Duodenal mucosa (tissue), 2 donors: ENCODE results near the gene PPP1R3C.

ENCODE experiments used
- H3K27ac ChIP-seq: one replicate; pipeline ENCODE4 v1.7.0; 2013; ENCODE audit warnings: low read depth, low read length
- H3K27me3 ChIP-seq, 2 donors: one replicate each; pipeline ENCODE4 v1.7.0; 2013; ENCODE audit warnings: low read length in 2 of 2, control low read depth in 1 of 2; ENCODE audit not compliant: insufficient read depth in 2 of 2, control insufficient read depth in 1 of 2
- H3K36me3 ChIP-seq, 2 donors: one replicate each; pipeline ENCODE4 v1.7.0; 2013; ENCODE audit warnings: low read length in 2 of 2, control low read depth in 1 of 2; ENCODE audit not compliant: insufficient read depth in 2 of 2, control insufficient read depth in 1 of 2
- H3K4me1 ChIP-seq, 2 donors: one replicate each; pipeline ENCODE4 v1.7.0; 2013; ENCODE audit warnings: low read length in 2 of 2, control low read depth in 1 of 2; ENCODE audit not compliant: insufficient read depth in 2 of 2, control insufficient read depth in 1 of 2
- H3K4me3 ChIP-seq, 2 donors: one replicate each; pipeline ENCODE4 v1.7.0; 2013; ENCODE audit warnings: low read length in 2 of 2, low read depth in 1 of 2
- H3K9ac ChIP-seq, 2 donors: one replicate each; pipeline ENCODE4 v1.7.0; 2013; ENCODE audit warnings: low read length in 2 of 2, low read depth in 1 of 2
- H3K9me3 ChIP-seq, 2 donors: one replicate each; pipeline ENCODE4 v1.7.0; 2013; ENCODE audit warnings: low read length in 2 of 2, control low read depth in 1 of 2; ENCODE audit not compliant: control insufficient read depth in 1 of 2

PPP1R3C gene

DNA sequence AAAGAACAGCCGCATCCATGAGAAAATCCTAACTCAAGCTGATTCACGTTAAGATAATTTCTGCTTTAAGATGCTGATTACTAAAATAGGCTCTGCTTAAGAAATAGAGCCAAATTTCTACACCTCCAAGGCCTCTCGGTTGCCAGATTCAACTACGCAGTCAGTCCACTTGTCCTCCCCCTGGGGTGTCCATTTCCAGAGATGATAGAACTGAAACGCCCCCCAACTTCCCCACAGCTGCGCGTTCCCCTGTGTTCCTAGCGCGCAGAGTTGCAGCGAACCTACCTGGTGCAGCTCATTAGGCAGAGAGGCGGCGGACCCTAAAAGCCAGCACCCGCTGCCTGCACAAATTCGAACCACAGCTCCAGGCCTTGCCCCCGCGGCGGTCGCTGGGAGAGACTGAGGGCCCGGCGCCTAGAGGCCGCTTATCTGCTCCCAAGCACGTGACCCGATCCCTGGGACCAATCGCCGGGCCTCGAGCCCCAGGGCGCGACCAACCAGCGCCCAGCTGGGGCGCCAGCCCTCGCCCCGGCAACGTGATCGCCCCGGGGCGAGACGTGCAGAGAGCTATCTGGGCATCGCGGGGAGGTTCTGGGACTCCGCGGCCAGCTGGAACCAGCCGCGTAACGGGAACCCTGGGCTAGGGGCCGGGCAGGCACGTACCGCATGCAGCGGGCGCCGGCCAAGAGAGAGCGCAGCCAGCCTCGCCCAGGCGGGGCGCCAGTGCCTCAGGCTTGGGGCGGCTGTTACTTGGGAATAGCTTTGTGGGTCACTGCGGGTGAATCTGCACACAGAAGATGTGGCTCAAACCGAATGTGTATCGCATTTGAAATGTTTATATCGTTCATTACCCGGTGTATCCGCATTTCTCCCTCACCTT is at the start of gene PPP1R3C:
Gene PPP1R3C, minus strand, starts transcription at position 401 of the 880 bp plus-strand sequence. Its CDS starts 102 bp downstream, at position 299.
- Histone ChIP-seq H3K4me3 (peak within 1 kb of the TSS; percentile 66 to 72), H3K27me3 (peaks cover 6 to 20% of the 10 kb centered on the region in 2 donors), H3K27ac (no peak within 1 kb of the TSS), H3K9ac (no peak within 1 kb of the TSS), H3K9me3 (no peaks in the 10 kb centered on the region), H3K36me3 (peaks cover 0 to 7% of the 10 kb centered on the region in 2 donors), H3K4me1 (peaks cover 5 to 9% of the 10 kb centered on the region in 2 donors)

DNA sequence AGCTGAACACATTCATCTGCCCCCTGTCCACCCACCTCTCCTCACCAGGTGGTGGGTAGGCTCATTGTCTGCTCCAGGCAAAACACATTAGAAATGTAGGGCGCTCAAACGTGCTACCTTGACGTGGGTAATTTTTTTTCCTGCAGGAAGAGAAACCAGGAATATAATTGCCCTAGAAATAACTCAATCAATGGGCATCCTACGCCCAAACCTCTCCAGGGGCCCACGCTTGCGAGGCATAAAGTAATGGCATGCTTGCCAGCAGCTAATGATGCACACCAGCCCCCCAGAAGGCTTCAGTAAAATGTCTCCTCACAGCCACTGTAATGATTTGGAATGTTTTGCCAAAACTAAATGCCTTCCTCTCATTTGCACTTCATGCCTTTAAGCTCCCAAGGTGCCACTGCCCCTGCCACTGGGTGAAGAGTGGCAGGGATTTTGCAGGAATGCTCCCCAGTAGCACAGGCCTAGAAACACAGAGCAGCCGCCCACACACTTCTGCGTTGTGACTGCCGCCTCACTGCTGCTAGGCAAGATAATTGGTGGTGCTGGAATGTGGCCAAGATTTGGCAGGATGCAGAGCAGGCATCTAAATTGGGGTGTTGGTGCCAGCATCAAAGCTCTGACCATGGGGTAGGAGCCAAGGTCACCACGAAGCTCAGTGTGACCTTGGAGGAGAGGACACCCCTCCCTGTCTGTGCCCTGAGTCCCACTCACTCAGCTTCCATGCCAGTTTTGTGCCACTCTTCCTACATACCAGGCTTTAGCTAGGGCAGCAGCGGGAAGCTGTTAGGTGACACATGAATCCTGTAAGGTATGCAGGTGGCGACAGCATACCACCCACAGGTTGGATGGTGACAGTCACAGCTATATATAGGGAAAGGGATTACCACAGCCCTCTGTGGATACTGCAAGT is 48.7 kb upstream of the PPP1R3C start:
- Histone ChIP-seq H3K27me3 (no peaks in the 10 kb centered on the region), H3K4me1 (no peaks in the 10 kb centered on the region), H3K9ac (no peak overlapping the region), H3K36me3 (no peaks in the 10 kb centered on the region), H3K9me3 (no peaks in the 10 kb centered on the region), H3K4me3 (no peak overlapping the region), H3K27ac (no peak overlapping the region)

DNA sequence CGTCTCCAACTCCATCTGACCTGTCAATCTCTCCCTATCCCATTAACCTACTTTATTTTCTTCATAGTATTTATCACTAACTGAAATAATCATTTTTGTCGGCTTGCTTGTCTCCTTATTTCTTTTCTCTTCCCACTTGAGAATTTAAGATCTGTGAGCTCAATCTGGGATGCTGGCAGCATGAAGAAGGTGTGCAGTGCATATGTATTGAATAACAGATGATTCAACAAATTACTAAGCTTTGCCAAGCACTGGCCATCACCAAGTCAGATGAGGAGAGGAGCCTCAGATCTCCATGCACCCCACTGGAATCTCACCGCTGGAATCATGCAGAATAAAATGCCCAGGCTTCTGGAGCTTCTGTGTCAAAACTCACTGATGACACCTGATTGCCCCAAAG is 47.6 kb upstream of the PPP1R3C start:
- Histone ChIP-seq H3K27ac (no peak overlapping the region), H3K9ac (no peak overlapping the region), H3K4me1 (no peaks in the 10 kb centered on the region), H3K27me3 (no peaks in the 10 kb centered on the region), H3K9me3 (no peaks in the 10 kb centered on the region), H3K4me3 (no peak overlapping the region), H3K36me3 (no peaks in the 10 kb centered on the region)

DNA sequence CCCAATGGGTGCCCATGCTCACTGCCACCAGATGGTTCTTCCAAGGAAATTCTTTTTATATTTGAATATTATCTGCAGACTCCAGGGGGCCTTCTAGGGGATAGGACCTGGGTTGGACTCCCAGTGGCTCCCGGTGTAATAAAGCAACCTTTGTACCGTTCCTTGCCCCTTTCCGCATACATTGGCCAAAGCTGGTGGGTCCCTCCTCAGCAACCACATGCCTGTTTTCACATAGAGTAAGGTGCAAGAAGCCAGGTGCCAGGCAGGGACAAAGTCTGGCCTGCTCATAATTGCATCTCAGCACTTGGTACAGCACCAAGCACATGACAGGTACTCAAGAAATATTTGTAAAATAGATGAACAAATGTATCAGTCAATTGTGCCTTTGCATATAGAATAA is 46.4 kb upstream of the PPP1R3C start:
- Histone ChIP-seq H3K27ac (no peak overlapping the region), H3K4me3 (no peak overlapping the region), H3K27me3 (no peaks in the 10 kb centered on the region)

DNA sequence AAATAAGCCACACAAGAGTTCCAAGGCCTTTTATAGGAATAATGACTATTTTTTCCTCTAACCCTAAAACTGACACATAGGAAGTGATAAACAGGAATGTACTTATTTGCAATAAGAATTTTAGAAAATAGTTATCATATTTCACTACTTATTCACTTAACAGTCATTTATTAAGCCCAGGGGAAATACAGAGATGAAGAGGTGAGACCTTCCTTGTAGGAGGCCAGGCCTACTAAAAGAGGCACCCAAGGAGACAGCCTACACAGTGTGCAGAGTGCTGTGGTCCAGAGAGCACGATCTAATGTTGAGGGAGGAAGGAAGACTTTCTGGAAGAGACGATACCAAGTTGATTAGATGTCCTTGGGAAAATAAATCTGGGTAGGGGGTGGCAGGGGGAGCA is 45.0 kb upstream of the PPP1R3C start:
- Histone ChIP-seq H3K27ac (no peak overlapping the region), H3K27me3 (no peaks in the 10 kb centered on the region)

More for the DNA sequence above, 46.4 kb upstream of the PPP1R3C start:
- Histone ChIP-seq H3K9me3 (no peaks in the 10 kb centered on the region), H3K9ac (no peak overlapping the region), H3K36me3 (no peaks in the 10 kb centered on the region), H3K4me1 (no peaks in the 10 kb centered on the region)

DNA sequence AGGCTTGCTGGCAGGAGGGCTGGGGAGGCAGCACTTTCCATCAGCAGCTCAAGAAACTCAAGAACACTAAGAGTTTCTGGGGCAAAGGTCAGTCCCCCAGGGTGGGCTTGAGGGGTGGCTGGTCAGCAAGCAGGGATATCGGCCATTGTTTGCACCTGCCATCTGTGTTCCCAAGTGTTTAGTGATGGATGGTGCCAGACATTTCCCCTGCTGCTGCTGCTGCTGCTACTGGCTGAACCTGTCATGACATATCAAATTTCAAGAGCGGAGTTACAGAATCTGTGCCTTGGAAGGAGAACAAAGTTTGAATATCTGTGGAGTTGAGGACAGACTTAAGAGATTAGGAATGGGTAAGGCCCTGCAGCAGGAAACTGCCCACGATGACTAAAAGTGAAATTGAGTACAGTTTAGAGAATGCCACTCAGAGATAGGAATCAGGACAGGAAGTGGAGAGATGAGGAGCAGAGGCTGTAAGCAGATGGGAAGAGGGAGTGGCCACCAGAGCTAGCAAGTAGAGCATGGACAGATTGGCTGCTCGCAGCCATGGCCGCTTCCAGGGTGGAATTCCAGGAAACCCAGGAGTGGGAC is 39.2 kb upstream of the PPP1R3C start:
- Histone ChIP-seq H3K27me3 (no peaks in the 10 kb centered on the region), H3K27ac (no peak overlapping the region), H3K36me3 (no peaks in the 10 kb centered on the region), H3K9ac (no peak overlapping the region), H3K4me1 (no peaks in the 10 kb centered on the region), H3K4me3 (no peak overlapping the region), H3K9me3 (no peaks in the 10 kb centered on the region)

More for the DNA sequence above, 45.0 kb upstream of the PPP1R3C start:
- no peak overlapping the region for H3K9ac ChIP-seq
- H3K4me1 ChIP-seq = no peaks in the 10 kb centered on the region
- H3K9me3 ChIP-seq = no peaks in the 10 kb centered on the region
- H3K36me3 ChIP-seq = no peaks in the 10 kb centered on the region
- H3K4me3 ChIP-seq = no peak overlapping the region

DNA sequence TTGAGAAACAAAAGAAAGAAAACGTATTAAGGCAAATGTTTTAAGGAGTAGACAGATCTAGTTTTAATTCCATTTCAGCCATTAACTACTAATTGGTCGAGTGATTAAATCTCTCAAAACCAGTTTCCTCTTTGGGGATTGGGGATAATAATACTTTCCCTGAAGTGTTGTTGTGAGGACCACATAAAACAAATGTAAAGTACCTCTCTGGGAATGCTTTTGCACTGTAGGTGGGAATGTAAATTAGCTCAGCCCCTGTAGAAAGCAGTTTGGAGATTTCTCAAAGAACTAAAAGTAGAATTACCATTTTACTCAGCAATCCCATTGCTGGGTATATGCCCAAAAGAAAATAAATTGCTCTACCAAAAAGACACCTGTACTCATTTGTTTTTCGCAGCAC is 36.0 kb upstream of the PPP1R3C start:
- H3K36me3 ChIP-seq = no peaks in the 10 kb centered on the region
- H3K9ac ChIP-seq = no peak overlapping the region
- no peaks in the 10 kb centered on the region for H3K27me3 ChIP-seq

DNA sequence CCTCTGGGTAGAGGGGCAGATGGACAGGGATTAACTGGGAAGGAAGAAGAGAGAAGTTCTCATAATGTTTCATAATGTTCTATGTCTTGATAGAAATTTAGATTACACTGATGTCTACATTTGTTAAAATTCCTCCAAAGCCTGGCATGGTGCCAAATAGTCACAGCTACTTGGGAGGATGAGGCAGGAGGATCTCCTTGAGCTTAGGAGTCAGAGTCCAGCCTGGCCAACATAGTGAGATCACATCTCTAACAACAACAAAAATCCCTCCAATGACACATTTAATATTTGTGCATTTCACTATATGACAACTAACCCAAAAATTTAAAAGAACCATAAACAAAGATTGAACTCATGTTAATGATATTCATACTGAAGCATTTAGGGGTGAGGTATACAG is 33.0 kb upstream of the PPP1R3C start:
- no peak overlapping the region for H3K9ac ChIP-seq
- no peaks in the 10 kb centered on the region for H3K36me3 ChIP-seq
- no peak overlapping the region for H3K27ac ChIP-seq
- H3K27me3 ChIP-seq = no peaks in the 10 kb centered on the region
- no peak overlapping the region for H3K4me3 ChIP-seq
- no peaks in the 10 kb centered on the region for H3K4me1 ChIP-seq
- H3K9me3 ChIP-seq = no peaks in the 10 kb centered on the region

More for the DNA sequence above, 36.0 kb upstream of the PPP1R3C start:
- no peak overlapping the region for H3K4me3 ChIP-seq
- H3K27ac ChIP-seq = no peak overlapping the region
- H3K4me1 ChIP-seq = no peaks in the 10 kb centered on the region
- no peaks in the 10 kb centered on the region for H3K9me3 ChIP-seq

DNA sequence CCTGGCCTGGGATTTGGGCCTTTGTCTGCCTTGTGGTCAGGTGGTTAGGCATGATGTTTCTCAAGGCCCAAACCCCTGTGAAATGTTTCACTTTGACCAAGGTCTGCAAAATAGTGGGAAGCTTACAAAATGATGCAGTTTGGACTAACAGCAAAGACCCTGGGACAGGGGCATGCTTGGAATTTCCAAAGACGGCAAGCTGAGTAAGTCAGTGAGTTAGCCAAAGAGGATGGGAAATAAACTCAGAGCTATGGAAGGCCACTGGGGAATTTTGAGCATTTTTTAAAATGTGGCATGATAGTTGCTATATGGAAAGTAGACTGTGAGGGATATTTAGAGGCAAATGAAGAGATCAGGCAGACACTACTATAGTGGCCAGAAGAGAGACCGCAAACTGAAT is 31.6 kb upstream of the PPP1R3C start:
- H3K4me1 ChIP-seq = no peaks in the 10 kb centered on the region
- H3K27ac ChIP-seq = no peak overlapping the region
- H3K36me3 ChIP-seq = no peaks in the 10 kb centered on the region
- no peak overlapping the region for H3K4me3 ChIP-seq
- no peak overlapping the region for H3K9ac ChIP-seq
- no peaks in the 10 kb centered on the region for H3K27me3 ChIP-seq
- H3K9me3 ChIP-seq = no peaks in the 10 kb centered on the region

DNA sequence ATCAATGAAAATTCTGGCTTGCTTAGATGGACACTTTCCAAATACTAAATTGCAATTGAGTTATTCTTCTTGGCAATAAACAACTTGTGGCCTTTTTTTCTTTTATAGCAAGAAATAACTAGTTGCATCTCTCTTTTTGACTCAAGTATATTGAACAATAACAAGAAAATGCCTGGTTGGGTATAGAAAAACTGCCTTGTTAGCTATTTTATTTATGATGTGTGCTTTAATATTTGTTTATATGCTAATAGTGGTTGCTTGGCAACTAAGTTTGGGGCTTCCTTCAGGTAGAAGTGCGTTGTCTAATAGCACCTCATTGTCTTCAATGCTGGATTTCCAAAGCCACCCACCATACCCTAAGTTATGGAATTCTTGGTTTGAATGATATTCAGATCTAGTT is 30.1 kb upstream of the PPP1R3C start:
- Histone ChIP-seq H3K27me3 (no peaks in the 10 kb centered on the region), H3K9me3 (no peaks in the 10 kb centered on the region), H3K4me1 (no peaks in the 10 kb centered on the region), H3K9ac (no peak overlapping the region), H3K4me3 (no peak overlapping the region), H3K27ac (no peak overlapping the region), H3K36me3 (no peaks in the 10 kb centered on the region)
